PC-9 (cell line): ENCODE measurements around the gene WDR83. TPM values are rescaled to one million over a fixed set of nuclear protein-coding genes. Genes with fewer than 3 reads are reported as not detected.

Experiments
- BruUV-seq: library from RNA; stranded (reverse); fragments of 400-500 nt; replicated peaks from 2 replicates; lab custom pipeline; 2021; lab: Mats Ljungman, UMichigan
- CTCF ChIA-PET: fragments of 300-600 bp; sonication (Branson Sonifier 250); formaldehyde crosslinking; loops from one replicate; lab custom pipeline; 2022; ENCODE audit warnings: antibody characterized with exemption; lab: Charles Lee
- POLR2A ChIA-PET: fragments of 300-600 bp; sonication (Branson Sonifier 250); formaldehyde crosslinking; loops from one replicate; lab custom pipeline; 2022; ENCODE audit warnings: antibody characterized with exemption; ENCODE audit not compliant: unreplicated experiment; lab: Charles Lee
- DNase-seq, 2 experiments: peaks; one replicate each; pipeline versions ENCODE4 v3.0.0 to v3.0.0-alpha.2; 2015 to 2022; ENCODE audit warnings: mixed read lengths in 1 of 2
- H2AFZ ChIP-seq: fragments of 200-600 bp; sonication (generic); 2 replicates; pipeline ENCODE4 v1.8.1; 2017; ENCODE audit warnings: antibody characterized with exemption
- H3F3A ChIP-seq: fragments of 200-600 bp; sonication (generic); 2 replicates; pipeline ENCODE4 v1.8.1; 2017; ENCODE audit warnings: antibody characterized with exemption, mild to moderate bottlenecking, low read depth; ENCODE audit not compliant: insufficient read depth
- H3K27ac ChIP-seq: fragments of 200-600 bp; sonication (generic); 2 replicates; pipeline ENCODE4 v1.6.1; 2016; ENCODE audit warnings: mixed run types
- H3K27me3 ChIP-seq: fragments of 200-600 bp; sonication (generic); 2 replicates; pipeline ENCODE4 v1.6.1; 2016; ENCODE audit warnings: low read depth, mixed run types; ENCODE audit not compliant: insufficient read depth
- H3K36me3 ChIP-seq: fragments of 200-600 bp; sonication (generic); 2 replicates; pipeline ENCODE4 v1.6.1; 2016; ENCODE audit warnings: low read depth, mixed run types
- H3K4me1 ChIP-seq: fragments of 200-600 bp; sonication (generic); replicated peaks from 2 replicates; pipeline ENCODE4 v1.6.1; 2016; ENCODE audit warnings: mixed run types; ENCODE audit not compliant: insufficient read depth
- H3K4me2 ChIP-seq: fragments of 200-600 bp; sonication (generic); 2 replicates; pipeline ENCODE4 v1.6.1; 2017; ENCODE audit warnings: mixed run types
- H3K4me3 ChIP-seq: fragments of 200-600 bp; sonication (generic); 2 replicates; pipeline ENCODE4 v1.6.1; 2016; ENCODE audit warnings: mixed run types
- H3K79me2 ChIP-seq: fragments of 200-600 bp; sonication (generic); 2 replicates; pipeline ENCODE4 v1.6.1; 2017; ENCODE audit warnings: low read depth, mixed run types
- H3K9me2 ChIP-seq: fragments of 200-600 bp; sonication (generic); 2 replicates; pipeline ENCODE4 v1.8.1; 2017; ENCODE audit warnings: mild to moderate bottlenecking; ENCODE audit not compliant: insufficient read depth
- H3K9me3 ChIP-seq: fragments of 200-600 bp; sonication (generic); 2 replicates; pipeline ENCODE4 v1.8.1; 2016; ENCODE audit warnings: low read depth; ENCODE audit not compliant: insufficient read depth
- H4K20me1 ChIP-seq: fragments of 200-600 bp; sonication (generic); 2 replicates; pipeline ENCODE4 v1.8.1; 2017; ENCODE audit not compliant: insufficient read depth
- EZH2 ChIP-seq: fragments of 200-600 bp; sonication (generic); IDR thresholded peaks from 2 replicates; pipeline ENCODE4 v1.8.0; 2017; ENCODE audit warnings: antibody characterized with exemption, low read depth
- intact Hi-C: fragments of 100-400 bp; cut with micrococcal nuclease; formaldehyde crosslinking; loops from one replicate; pipeline ENCODE4 v1.10.0; 2022; ENCODE audit not compliant: unreplicated experiment
- total RNA-seq: library from RNA; stranded (reverse); gene quantifications from 2 replicates; pipeline ENCODE4 v1.2.3, GENCODE V29; 2021
- TF ChIP-seq, protein P1 (sequence below): fragments of 200-600 bp; sonication (generic); conservative IDR thresholded peaks from 2 replicates; pipeline ENCODE4 v1.6.1; 2017; ENCODE audit warnings: mixed run types, antibody characterized with exemption, mild to moderate bottlenecking, moderate library complexity

WDR83 gene
- total RNA-seq, 1 experiment from 2014 or later: 12.9 TPM

DNA sequence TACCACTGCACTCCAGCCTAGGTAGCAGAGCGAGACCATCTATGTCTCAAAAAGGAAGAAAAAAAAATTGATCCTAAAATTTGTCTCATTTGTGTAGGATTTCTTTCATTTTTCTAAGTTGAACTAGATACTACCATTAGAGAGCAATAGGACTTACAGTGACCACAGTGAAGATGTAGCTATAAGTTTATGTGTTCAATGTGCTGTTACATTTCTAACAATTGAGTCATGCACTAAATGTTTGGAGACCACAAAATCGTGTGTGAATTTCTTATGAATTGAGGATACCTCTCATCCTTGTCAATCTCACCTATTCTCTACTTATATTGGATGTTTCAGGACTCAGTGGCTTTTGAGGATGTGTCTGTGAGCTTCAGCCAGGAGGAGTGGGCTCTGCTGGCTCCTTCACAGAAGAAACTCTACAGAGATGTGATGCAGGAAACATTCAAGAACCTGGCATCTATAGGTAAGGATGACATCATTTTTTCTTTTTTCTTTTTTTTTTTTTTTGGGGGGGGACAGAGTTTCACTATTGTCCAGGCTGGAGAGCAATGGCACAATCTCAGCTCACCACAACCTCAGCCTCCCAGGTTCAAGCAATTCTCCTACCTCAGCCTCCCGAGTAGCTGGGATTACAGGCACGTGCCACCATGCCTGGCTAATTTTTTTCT, 43.1 kb upstream of the WDR83 start:
- intact Hi-C loops: no loop called here
- Histone ChIP-seq H3K4me1 (no peaks in the 10 kb centered on the region), H3K36me3 (peaks cover 88% of the 10 kb centered on the region), H4K20me1 (no peaks in the 10 kb centered on the region), H3K27me3 (no peaks in the 10 kb centered on the region), H3F3A (peaks cover 25% of the 10 kb centered on the region), H3K9me2 (no peaks in the 10 kb centered on the region), H3K9me3 (peaks cover 68% of the 10 kb centered on the region), H3K79me2 (peaks cover 40% of the 10 kb centered on the region), H3K4me2 (no peak overlapping the region), H2AFZ (no peak overlapping the region), H3K27ac (no peak overlapping the region), H3K4me3 (no peak overlapping the region)
- no peak for TF ChIP-seq EZH2
- TF ChIP-seq, protein P1, sequence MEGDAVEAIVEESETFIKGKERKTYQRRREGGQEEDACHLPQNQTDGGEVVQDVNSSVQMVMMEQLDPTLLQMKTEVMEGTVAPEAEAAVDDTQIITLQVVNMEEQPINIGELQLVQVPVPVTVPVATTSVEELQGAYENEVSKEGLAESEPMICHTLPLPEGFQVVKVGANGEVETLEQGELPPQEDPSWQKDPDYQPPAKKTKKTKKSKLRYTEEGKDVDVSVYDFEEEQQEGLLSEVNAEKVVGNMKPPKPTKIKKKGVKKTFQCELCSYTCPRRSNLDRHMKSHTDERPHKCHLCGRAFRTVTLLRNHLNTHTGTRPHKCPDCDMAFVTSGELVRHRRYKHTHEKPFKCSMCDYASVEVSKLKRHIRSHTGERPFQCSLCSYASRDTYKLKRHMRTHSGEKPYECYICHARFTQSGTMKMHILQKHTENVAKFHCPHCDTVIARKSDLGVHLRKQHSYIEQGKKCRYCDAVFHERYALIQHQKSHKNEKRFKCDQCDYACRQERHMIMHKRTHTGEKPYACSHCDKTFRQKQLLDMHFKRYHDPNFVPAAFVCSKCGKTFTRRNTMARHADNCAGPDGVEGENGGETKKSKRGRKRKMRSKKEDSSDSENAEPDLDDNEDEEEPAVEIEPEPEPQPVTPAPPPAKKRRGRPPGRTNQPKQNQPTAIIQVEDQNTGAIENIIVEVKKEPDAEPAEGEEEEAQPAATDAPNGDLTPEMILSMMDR: no peak
- ChIA-PET POLR2A (no interaction called here), CTCF (no interaction called here)
- no TSS peak for BruUV-seq
- no peak for DNase-seq

DNA sequence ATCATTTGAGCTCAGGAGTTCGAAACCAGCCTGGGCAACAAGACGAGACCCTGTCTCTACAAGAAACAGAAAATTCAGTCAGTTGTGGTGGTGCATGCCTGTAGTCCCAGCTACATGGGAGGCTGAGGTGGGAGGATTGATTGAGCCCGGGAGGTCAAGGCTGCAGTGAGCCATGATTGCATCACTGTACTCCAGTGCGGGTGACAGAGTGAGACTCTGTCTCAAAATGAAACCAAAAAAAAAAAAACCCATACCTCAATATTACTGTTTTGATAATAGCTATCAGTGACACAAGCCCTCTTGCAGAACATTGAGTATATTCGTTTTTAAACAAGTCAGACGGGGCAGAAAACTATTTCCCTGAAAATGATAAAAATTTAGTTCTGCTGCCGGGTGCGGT, 39.6 kb upstream of the WDR83 start:
- Histone ChIP-seq H3K4me3 (peak overlapping the region; percentile 18; the same call in 1 of the 2 replicates), H3K79me2 (0 out of 2 replicates have a peak, but pooled peaks cover 11% of the 10 kb centered on the region), H3K27ac (no peak overlapping the region), H3K36me3 (peaks cover 83% of the 10 kb centered on the region), H2AFZ (no peak overlapping the region), H3K9me2 (no peaks in the 10 kb centered on the region), H3K4me1 (no peaks in the 10 kb centered on the region), H4K20me1 (no peaks in the 10 kb centered on the region), H3F3A (peaks cover 44% of the 10 kb centered on the region), H3K9me3 (peaks cover 86% of the 10 kb centered on the region), H3K4me2 (no peak overlapping the region), H3K27me3 (no peaks in the 10 kb centered on the region)
- ChIA-PET POLR2A (no interaction called here), CTCF (no interaction called here)
- no TSS peak for BruUV-seq
- no peak for DNase-seq
- intact Hi-C loops: no loop called here
- no peak for TF ChIP-seq EZH2
- TF ChIP-seq, protein P1: no peak

DNA sequence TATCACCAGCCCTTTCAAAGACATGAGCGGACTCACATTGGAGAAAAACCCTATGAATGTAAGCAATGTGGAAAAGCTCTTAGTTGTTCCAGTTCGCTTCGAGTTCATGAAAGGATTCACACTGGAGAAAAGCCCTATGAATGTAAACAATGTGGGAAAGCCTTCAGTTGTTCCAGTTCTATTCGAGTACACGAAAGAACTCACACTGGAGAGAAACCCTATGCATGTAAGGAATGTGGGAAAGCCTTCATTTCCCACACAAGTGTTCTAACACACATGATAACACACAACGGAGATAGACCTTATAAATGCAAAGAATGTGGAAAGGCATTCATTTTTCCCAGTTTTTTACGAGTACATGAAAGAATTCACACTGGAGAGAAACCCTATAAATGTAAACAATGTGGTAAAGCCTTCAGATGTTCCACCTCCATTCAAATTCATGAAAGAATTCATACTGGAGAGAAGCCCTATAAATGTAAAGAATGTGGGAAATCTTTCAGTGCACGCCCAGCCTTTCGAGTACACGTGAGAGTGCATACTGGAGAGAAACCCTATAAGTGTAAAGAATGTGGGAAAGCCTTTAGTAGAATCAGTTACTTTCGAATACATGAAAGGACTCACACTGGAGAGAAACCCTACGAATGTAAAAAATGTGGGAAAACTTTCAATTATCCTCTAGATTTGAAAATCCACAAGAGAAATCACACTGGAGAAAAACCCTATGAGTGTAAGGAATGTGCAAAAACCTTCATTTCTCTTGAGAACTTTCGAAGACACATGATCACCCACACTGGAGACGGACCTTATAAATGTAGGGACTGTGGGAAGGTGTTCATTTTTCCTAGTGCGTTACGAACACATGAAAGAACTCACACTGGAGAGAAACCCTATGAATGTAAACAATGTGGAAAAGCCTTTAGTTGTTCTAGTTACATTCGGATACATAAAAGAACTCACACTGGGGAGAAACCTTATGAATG, 38.3 kb upstream of the WDR83 start:
- Histone ChIP-seq H4K20me1 (no peaks in the 10 kb centered on the region), H3K27me3 (no peaks in the 10 kb centered on the region), H3K4me1 (no peaks in the 10 kb centered on the region), H3K36me3 (peaks cover 73% of the 10 kb centered on the region), H3K4me2 (no peak overlapping the region), H3K9me3 (peaks cover 89% of the 10 kb centered on the region), H3K27ac (no peak overlapping the region), H3K79me2 (no peaks in the 10 kb centered on the region), H2AFZ (no peak overlapping the region), H3F3A (peaks cover 54% of the 10 kb centered on the region), H3K4me3 (peak overlapping the region; percentile 17; the same call in 1 of the 2 replicates), H3K9me2 (no peaks in the 10 kb centered on the region)
- no TSS peak for BruUV-seq
- intact Hi-C loops: no loop called here
- POLR2A ChIA-PET: no interaction called here
- DNase-seq: peak in 1 of 2 experiments; percentile 59
- CTCF ChIA-PET: no interaction called here
- TF ChIP-seq, protein P1: no peak
- no peak for TF ChIP-seq EZH2
